ENCODE data around the gene BPIFB3. TPM values are rescaled to one million over a fixed set of nuclear protein-coding genes. Genes with fewer than 3 reads are reported as not detected.
"Not testable (repeated sequence)": the region's sequence is repeated elsewhere in the genome, so short reads cannot be mapped to it uniquely, and the experiment has no call there.

Gene BPIFB3
- polyA plus RNA-seq, 3 donors = not detected

DNA sequence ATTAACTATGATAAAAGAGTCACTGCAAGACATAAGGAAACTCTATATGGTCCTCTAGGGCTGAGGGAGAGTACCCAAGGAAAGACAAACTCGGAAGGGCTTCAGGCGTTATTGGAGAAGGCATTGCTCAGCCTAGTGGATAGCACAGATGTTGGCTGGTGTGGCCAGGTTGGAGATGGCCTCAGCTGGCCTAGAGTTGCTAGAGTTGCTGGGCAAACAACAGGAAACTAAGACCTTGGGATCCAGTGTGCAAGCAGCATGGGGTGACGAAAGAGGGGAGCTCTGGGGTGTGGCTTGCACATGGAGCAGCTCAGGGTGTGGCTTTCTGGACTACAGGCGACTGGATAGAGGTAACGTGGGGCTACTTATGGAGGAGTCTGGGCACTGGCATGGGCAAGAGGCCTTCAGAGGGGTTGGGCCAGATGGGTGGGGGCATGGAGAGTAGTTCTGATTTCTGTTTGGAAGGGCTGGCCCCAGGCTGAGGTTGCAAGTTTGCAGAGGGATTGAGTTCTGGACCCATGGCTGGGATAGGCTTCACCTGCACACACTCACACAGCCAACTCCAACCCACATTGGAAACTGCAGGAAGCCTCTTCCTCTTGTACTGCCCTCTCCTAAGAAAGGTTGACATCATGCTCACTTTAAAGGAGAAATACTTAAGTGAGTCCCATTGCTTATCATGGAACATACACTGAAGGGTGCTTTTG is 27.5 kb upstream of the BPIFB3 start:
- WGBS, 3 donors = 50 to 72% (median 65%) methylated on average over 5 of the region's 5 CpGs

DNA sequence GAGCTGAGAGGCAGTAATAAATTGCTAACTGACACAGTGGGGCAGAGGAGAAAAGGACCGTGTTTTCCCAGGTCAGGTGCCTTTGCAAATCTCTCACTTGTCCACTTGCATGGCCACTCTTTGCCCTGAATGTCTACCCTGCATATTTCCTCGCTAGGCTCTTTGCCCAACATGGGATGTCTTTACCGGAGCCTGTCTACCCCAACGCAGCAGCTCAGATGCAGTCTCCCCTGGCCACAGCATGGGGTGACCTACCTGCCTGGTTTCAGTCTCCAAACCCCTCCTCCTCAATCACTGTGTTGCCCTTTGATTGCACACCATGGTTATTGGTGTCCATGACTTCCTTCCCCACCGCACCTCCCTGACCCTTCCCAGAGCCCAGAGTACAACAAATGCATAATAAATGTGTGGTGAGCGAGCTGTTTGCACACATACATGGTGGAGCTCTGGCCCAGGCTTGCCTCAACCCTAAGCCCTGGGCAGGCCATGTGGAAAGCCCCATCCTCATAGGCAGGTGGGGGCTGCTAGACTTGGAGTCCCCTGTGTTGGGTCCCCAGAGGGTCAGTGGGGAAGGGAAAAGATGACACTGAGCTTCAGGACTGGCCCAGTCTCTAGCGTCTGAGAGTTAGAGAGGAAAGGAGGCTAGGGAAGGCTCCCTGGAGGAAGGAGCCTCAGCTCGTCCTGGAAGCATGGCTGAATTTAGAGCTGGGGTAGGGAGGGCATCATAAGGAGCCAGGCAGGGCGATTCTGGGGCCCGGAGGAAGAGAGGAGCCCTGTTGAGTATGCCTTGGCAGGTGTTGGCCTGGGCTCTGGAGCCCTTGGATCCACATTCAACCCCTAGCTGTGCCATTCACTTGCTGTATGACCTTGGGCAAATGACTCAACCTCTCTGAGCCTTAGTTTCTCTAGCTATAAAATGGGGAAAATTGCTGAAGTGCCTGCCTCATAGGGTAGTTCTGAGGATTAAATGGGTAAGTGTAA is 26.6 kb upstream of the BPIFB3 start:
- 66 to 82% (median 78%) methylated on average over 10 of the region's 10 CpGs for WGBS, 3 donors

More for the DNA sequence above, 27.5 kb upstream of the BPIFB3 start:
- H3K27ac ChIP-seq (ENCODE audit: low read depth, low read length) = no peak overlapping the region

DNA sequence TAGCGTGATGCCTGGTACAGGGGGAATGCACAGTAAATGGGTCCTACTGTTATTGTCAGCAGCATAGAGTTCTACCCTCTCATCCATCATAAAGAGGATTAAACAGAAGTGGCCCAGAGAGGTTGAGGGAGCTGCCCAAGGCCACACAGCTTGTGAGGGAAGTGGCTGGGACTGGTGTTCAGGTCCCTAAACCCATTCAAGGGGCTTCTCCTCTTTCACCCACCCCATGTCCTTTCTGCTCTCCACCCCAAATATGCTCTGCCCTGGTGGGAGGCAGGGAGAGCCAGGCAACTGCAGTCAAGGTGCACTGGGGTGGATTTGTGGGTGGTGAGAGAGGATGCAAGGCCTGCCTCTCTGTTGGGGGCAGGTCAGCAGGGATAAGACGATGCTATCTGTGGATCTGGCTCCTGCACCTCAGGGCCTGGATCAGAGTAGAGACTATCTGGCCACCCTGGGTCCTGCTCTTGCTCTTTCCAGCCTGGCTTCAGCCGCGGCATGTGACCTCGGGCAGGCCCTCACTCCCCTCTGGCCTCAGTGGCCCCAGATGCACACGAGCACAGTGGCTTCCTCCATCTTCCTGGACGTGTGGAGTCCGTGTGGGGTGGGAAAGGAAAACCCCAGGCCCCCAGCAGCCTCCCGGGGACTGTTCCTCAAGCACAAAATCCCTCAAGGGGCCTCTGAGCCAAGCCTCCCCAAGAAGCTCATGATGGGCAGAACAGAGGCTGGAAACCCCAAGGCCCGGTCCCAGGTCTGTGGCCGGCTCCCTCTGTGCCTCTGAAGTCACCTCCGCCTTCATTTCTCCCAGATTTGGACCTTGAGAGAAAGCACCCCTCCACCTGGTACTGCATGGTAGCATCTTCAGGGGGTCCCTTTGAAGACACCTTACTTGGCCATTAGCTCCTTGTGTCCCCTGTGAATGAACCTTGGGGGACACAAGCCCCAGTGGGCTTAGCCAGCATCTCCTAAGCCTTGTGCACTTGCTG is 25.6 kb upstream of the BPIFB3 start:
- 69 to 77% (median 70%) methylated on average over 12 of the region's 12 CpGs for WGBS, 3 donors

More for the DNA sequence above, 26.6 kb upstream of the BPIFB3 start:
- no peak overlapping the region for H3K27ac ChIP-seq (ENCODE audit: low read depth, low read length)

DNA sequence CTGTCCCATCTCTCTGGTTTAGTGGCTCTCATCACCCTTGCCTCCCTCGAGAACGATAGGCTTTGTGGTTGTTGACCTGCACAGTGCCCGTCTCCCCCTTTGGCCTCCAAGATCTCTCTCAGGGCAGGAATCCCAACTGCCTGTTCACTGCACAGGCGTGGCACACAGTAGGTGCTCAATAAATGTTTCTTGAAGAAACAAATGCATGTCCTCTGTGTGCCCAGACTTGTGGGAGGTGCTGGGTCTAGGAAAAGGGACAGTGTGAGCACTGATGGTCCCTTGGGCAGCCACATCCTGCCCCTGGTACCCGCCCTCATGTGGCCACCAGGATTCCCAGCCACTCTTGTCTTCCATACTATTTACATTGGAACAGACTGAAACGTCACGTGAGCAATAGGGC is 24.8 kb upstream of the BPIFB3 start:
- 57 to 80% (median 73%) methylated on average over 7 of the region's 7 CpGs for WGBS, 3 donors
- H3K27ac ChIP-seq (ENCODE audit: low read depth, low read length) = no peak overlapping the region

More for the DNA sequence above, 25.6 kb upstream of the BPIFB3 start:
- H3K27ac ChIP-seq (ENCODE audit: low read depth, low read length) = no peak overlapping the region

DNA sequence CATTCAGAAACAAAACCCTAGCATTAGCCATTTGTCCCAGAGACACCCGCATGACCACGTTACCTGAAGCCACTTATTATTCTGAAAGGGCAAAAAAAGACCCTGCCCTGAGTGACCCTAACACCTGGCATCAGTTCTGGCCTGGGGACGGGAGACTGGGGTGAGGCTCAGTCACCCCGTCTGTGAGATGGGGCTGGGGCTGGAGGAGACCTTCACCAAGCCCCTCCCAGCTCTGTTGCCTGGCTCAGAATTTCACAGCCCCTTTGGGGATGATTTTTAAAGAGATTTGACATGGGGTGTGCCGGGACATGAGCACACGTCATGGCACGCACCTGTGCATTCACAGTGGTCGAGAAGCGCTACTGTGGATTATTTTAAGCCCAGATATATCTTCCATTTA is 23.6 kb upstream of the BPIFB3 start:
- H3K27ac ChIP-seq (ENCODE audit: low read depth, low read length) = no peak overlapping the region
- 79 to 86% (median 79%) methylated on average over 9 of the region's 9 CpGs for WGBS, 3 donors

DNA sequence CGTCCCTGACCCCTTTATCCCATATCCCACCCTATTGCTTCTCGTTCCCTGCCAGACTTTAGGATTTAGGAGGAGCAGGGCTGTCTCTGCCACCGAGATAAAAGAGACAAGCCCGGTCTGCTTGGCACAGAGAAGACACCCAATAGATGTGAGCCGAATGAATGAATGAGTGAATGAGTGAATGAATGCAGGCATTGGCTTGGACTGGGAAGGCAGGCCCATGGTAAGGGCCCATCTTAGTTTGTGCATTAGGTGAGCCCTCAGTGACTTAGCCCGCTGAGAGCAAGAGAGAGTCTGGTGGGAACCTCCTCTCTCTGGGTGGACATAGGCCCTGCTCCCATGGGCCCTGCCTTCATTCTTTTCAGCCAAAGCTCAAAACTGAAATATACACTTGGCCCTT is 23.1 kb upstream of the BPIFB3 start:
- 77 to 87% (median 81%) methylated on average over 6 of the region's 6 CpGs for WGBS, 3 donors
- H3K27ac ChIP-seq (ENCODE audit: low read depth, low read length) = no peak overlapping the region

DNA sequence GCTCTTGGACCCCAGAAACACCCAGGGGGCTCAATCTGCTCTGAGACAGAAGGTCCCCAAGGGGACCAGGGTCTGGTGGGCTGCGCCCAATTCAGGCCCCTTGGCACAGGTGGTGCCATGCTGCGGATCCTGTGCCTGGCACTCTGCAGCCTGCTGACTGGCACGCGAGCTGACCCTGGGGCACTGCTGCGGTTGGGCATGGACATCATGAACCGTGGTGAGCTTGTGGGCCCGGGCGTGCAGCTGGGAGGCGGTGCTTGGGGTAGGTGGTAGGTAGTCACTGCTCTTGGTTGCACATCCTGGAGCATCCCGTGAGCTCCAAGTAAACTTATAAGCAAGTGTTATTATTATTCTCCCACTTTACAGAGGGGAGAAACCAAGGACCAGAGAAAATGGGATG is 22.2 kb upstream of the BPIFB3 start, which contains the start of gene BPIFB6:
TSS of gene BPIFB6 (plus strand) at position 118 of the 400 bp plus-strand sequence. CDS start at position 118, 0 bp downstream.
- WGBS, 3 donors = 83 to 92% (median 90%) methylated on average over 10 of the region's 10 CpGs
- no peak within 1 kb of the TSS for H3K27ac ChIP-seq (ENCODE audit: low read depth, low read length)

DNA sequence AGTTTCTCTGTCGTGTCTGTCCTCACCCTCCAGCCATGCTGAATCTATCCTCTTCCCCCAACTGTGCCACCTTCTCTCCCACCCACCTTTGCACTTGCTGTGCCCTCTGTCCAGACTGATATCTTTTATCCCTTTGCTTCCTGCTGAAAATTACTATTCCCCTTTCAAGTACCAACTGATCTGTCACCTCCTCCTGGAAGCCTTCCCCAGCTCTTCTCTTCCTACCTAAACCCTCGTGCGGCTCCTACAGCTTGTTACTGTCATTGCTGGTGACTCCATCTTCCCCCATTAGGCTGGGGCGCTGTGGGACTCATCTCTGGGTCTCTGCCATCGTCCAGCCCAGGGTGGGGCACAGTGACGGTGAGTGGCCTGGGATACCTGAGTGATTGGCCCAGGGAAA is 21.1 kb upstream of the BPIFB3 start:
- H3K27ac ChIP-seq (ENCODE audit: low read depth, low read length) = no peak overlapping the region
- 73 to 81% (median 77%) methylated on average over 6 of the region's 6 CpGs for WGBS, 3 donors

DNA sequence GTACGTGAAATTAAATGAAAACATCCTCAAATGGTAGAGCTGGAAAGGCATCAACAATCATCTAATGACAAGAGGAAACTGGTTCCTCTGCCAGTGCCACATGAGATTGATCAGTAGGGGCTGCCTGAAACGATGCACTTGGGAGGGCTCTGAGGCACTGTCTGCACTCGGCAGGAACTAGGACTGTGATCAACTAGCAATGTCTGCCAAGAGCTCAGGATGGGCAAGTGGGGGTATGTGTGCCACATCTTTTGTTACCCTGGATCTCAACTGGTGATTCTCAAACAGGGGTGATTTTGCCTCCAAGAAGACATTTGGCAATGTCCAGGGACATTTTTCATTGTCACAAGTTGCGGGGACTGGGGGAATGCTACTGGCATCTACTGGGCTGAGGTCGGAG is 20.3 kb upstream of the BPIFB3 start:
- H3K27ac ChIP-seq (ENCODE audit: low read depth, low read length) = no peak overlapping the region
- WGBS, 3 donors = 58 to 78% (median 71%) methylated on average over 5 of the region's 5 CpGs

DNA sequence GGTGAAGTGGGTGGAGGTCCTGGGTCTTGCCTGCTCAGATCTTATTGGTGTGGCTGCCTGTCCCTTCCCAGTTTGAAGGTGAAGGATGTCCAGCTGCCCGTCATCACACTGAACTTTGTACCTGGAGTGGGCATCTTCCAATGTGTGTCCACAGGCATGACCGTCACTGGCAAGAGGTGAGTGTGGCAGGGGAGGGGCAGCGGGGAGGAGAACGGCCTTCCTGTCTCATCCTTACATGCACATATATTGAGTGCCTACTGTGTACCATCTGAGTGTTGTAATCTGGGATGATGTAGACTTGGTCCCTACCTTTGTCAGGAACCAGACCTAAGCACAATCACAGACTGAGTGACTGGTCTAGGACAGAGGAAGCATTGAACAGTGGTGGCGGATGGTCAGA is 19.6 kb upstream of the BPIFB3 start:
- no peak overlapping the region for H3K27ac ChIP-seq (ENCODE audit: low read depth, low read length)
- WGBS, 3 donors = 72 to 88% (median 74%) methylated on average over 5 of the region's 5 CpGs

DNA sequence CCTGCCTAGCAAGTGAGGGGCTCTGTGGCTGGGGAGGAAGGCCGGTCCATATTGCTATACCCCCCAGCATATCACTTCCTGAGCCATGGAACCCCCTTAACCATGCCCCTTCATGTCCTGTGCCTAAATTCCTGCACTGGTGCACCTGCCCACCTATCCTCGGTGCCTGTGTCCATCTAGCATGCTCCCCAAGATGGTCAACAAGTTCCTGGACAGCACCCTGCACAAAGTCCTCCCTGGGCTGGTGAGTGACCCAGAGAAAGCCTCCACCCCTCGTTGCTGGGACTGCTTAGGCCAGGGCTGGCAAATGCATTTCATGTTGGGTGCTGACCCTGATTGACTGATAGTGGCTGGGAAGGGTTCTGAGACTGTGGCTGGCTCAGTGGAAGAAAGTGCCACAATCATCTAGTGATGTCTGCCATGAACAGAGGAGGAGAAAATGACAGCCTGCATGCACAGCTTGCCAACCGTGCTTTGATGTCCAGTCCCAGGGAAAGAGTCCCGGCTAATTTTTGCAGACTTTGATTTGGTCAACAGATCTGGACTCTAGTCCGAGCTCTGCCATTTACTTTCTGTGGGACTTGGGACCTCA is 18.7 kb upstream of the BPIFB3 start:
- H3K27ac ChIP-seq (ENCODE audit: low read depth, low read length) = no peak overlapping the region

DNA sequence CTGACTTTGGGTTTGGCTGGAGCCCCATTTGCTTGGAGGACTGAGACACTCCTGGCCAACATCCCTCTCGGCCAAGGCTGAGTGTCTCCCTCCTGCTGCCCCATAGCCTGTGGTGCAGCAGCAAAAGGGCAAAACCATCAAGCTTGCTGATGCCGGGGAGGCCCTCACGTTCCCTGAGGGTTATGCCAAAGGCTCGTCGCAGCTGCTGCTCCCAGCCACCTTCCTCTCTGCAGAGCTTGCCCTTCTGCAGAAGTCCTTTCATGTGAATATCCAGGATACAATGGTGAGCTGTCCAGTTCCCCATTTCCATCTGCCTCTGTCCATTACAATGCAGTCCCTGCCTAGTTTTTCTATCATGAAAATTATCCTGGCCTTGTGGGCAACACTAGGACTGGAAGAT is 16.2 kb upstream of the BPIFB3 start:
- WGBS, 3 donors = 58 to 69% (median 60%) methylated on average over 5 of the region's 5 CpGs
- H3K27ac ChIP-seq (ENCODE audit: low read depth, low read length) = no peak overlapping the region

More for the DNA sequence above, 18.7 kb upstream of the BPIFB3 start:
- WGBS, 3 donors = 76 to 86% (median 76%) methylated on average over 6 of the region's 6 CpGs

DNA sequence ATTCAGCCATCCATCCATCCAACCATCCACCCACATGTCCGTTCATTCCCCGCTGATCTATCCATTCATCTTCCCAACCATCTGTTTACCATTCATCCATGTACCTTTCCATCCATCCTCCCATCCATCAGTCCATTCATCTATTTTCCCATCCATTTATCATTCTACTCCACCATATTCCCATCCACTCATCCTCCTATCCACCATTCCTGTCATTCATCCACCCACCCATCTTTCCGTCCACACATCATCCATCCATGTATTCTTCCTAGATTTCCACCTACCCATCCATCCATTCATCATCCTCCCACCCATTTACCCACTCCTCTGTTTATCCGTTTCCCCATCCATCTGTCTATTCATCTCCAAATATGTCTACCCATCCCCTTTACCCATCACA is 15.5 kb upstream of the BPIFB3 start:
- no peak overlapping the region for H3K27ac ChIP-seq (ENCODE audit: low read depth, low read length)
- 81 to 88% (median 85%) methylated on average over 4 of the region's 4 CpGs for WGBS, 3 donors

DNA sequence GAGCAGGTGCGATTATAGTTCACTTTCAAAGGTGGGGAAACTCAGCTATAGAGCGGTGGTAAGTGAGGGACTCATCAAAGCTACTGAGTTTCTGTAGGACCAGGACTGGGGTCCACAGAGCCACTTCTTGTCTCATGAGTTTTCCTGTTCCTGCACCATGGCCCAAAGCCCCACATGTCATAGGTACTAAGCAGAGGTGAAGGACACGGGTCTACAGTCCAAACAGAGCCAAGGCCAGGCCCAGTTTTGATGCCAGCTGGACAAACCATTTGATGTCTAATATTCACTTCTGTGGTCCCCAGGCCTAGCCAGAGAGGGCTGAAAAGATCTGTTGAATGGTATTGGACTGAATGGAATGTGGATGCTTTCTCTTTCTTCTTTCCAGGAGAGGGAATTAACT is 11.3 kb upstream of the BPIFB3 start:
- no peak overlapping the region for H3K27ac ChIP-seq (ENCODE audit: low read depth, low read length)
- 82 to 94% (median 86%) methylated on average over 3 of the region's 3 CpGs for WGBS, 3 donors

DNA sequence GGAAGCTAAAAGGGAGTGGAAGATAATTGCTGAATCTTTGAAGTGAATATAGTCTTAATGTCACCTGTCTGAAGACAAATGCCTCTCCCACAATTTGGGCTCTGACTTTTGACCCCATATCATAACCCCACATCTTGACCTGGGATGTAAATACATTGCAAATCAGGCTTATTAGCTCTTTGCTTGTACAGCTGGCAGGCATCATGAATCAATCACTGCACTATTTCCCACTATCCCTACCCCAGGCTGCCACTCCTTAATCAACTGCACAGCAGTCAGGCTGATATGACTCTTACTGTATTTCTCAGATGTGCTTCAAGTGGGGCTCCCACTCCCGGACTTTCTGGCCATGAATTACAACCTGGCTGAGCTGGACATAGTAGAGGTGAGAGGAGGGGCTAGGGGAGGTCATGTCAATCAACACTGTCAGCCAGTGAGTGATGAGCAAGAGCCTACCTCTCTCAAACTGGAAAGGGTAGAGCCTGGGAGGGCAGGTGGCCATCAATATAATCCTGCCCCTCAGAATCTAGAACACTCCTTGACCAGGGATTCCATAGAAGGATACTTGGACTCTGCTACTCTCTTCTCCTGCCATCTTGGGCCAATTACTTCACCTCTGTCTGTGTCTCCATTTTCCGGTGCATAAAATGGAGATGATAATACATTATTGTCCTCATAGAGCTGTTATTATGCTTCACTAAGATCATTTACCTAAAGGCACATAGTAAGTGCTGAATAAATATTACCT is 10.5 kb upstream of the BPIFB3 start:
- 61 to 81% (median 74%) methylated on average over 2 of the region's 2 CpGs for WGBS, 3 donors

DNA sequence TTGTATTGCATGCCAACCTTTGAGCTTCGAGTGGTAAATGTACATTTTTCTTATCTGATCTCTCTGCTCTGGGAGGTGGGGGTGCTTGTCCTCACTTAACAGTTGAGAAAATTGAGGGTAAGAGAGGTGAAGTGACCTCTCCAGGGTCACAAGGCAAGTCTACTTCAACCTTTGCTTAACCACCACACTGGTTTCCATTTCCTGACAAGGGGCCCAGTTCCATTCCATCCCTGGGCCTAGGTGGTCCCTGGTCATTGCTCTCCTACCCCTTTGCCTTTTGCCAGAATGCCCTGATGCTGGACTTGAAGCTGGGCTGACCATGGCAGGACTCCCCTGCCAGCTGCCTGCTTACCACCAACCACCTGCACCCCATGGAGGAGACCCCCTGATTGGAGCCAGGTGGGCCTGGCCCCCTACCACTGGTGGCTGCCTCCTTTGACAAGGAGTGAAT is 9.9 kb upstream of the BPIFB3 start:
- WGBS, 3 donors = 18 to 66% (median 47%) methylated on average over 1 of the region's 1 CpG
- H3K27ac ChIP-seq (ENCODE audit: low read depth, low read length) = no peak overlapping the region

More for the DNA sequence above, 10.5 kb upstream of the BPIFB3 start:
- no peak overlapping the region for H3K27ac ChIP-seq (ENCODE audit: low read depth, low read length)

DNA sequence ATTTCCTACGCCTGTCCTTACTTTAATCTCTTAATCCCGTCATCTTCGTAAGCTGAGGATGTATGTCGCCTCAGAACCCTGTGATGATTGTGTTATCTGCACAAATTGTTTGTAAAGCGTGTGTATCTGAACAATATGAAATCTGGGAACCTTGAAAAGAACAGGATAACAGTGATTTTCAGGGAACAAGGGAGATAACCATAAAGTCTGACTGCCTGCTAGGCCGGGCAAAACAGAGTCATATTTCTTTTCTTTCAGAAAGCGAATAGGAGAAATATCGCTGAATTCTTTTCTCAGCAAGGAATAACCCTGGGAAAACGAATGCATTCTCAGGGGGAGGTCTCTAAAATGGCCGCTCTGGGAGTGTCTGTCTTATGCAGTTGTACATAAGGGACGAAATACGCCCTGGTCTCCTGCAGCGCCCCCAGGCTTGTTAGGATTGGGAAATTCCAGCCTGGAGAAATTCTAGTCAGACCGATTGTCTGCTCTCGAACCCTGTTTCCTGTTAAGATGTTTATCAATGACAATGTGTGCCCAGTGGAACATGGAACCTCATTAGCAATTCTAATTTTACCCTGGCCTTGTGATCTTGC is 8.5 kb upstream of the BPIFB3 start:
- not testable (repeated sequence) for H3K27ac ChIP-seq (ENCODE audit: low read depth, low read length)
- 76 to 89% (median 80%) methylated on average over 15 of the region's 15 CpGs for WGBS, 3 donors

Measured in adipose tissue (tissue), 3 donors.